HG02981 (cell line): ENCODE data around the gene GALNT7.

Experiments used
- ATAC-seq: cut with Tn5 transposase; IDR thresholded peaks from one replicate; pipeline ENCODE4 v1.9.1; 2021; ENCODE audit warnings: mild to moderate bottlenecking, moderate library complexity; ENCODE audit not compliant: unreplicated experiment

The GALNT7 gene

GRCh38 chr4:173259310-173259709 is 90.7 kb downstream of the GALNT7 start:
- ATAC-seq, result no peak

- no peak for ATAC-seq
Measured at GRCh38 chr4:173261052-173261451, 92.4 kb downstream of the GALNT7 start.

GRCh38 chr4:173262375-173262774 is 93.8 kb downstream of the GALNT7 start:
- ATAC-seq, result no peak

DNA sequence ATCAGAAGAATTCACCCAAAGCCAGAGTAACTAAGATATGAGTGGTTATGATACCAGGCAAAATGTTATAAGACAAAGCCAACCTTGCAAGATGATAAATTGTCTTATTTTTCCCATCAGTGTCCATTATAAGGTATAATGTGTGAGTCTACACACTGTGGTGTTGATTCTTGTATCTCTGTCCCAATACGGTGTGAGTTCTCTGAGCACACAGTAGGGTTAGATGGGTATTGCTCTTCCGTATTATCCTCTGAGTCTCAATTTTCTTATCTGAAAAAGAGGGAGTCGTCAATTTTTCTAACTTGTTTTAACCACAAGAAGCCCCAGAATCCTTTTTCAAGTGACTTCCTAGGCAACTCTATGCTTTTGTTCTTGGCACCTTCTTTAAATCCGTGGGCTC is 95.6 kb downstream of the GALNT7 start:
- ATAC-seq, result peak; percentile 7

DNA sequence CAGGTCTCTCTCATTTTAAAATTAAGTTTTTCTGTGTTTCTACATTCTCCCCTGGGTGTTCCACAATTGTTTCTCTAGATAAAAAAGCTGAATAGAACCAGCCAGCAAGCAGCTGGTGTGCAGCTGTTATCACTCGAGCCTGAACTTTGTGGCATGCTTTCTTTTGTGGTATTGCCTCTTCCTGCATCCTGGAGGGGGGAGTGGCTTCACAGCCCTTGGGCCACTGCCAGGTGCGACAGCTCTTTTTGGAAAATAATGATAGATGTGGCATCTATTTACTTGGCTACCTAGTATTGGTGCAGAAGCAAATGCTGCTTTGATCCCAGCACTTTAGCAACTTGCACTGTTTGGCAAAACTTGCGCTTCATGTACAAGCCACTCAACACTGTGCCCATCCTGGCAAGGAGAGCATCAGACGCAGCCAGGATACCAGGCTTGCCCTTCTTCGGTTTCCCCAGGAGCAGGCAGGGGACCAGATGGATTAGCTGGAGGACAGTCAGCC is 96.1 kb downstream of the GALNT7 start:
- peak; percentile 86 for ATAC-seq

DNA sequence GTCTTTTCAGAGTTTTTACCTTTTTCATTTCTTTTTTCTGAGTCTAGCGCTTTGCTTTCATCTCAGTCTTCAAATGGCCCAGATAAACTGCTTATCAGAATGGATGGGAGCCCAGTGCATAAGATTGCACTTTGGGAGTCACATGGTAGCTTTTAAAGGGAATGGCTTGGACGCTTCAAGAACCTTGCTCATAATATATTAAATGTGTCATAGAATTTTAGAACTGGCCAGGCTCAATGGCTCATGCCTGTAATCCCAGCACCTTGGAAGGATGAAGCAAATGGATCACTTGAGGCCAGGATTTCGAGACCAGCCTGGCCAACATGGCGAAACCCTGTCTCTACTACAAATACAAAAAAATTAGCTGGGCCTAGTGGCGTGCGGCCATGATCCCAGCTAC is 97.1 kb downstream of the GALNT7 start:
- ATAC-seq, result no peak

DNA sequence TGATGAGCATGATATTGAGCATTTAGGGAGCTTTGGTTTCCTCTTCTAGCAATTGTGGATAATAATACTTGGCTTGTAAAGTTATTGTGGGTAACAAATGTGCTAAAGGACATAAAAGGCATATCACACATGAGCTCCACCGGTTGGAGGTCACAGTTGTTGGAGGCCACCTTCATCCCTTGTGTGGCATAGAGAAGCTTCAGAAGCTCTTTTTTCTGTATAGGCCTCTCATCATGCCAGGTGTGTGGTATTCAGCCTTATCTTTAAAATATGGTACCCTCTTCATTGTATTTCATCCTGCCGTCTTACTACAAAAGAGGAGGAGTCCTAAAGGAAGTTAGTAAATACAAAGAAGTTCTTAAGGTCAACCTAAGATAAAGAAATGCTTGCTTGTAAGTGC is 99.1 kb downstream of the GALNT7 start:
- no peak for ATAC-seq

GRCh38 chr4:173269280-173269679 is 100.7 kb downstream of the GALNT7 start:
- no peak for ATAC-seq

DNA sequence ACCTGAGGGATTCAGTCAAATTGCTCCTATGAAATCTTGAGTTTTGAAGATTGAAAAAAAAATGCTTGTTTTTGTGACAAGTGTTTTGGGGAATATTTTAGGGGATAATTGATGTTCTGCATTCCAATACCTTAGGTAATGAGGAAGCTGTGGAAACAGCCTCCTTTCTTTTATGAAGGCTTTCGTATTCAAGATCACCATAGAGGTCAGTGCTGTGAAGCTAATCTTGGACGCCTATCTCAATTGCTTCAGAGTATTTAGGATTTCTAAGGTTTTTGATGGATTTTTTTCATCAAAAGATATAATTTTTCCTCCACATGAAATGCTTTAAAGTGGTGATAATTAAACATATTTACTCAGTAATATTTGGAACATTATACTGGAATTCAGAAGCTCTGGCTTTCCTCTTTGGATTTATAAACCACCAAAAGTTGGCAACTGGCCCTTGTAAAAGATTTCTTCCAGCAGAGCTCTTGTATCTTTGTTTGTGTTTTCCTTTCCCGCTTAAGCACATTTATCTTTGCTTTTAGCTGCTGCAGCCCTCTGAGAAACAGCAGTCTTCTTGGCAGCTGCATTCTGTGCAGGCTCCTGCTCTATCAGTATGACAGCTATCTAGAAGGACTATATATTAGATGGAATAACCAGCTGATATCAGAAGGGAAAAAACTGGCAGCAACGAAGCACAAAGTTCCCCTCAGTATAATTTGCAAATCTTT is 101.9 kb downstream of the GALNT7 start:
- ATAC-seq, result no peak

DNA sequence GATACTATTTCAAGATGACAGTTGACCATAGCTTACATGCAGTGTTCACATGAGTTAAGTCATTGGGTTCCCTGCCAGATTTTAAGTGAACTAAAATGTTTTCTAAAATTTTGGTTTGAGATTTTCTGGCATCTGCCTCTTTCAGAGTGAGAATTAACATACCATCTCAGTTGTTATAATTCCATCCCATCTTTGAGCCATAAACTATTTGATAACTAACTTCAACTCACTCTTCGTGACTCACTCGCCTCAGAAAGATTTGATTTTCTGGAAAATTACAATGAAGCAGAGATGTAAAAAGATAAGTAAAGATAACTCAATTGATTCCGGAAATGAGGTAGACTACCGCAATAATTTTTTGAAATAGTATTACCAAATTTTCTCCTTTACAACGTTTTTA is 103.7 kb downstream of the GALNT7 start:
- no peak for ATAC-seq

GRCh38 chr4:173272996-173273395 is 104.4 kb downstream of the GALNT7 start:
- no peak for ATAC-seq

- ATAC-seq, result no peak
Measured at GRCh38 chr4:173273941-173274340, 105.3 kb downstream of the GALNT7 start.

DNA sequence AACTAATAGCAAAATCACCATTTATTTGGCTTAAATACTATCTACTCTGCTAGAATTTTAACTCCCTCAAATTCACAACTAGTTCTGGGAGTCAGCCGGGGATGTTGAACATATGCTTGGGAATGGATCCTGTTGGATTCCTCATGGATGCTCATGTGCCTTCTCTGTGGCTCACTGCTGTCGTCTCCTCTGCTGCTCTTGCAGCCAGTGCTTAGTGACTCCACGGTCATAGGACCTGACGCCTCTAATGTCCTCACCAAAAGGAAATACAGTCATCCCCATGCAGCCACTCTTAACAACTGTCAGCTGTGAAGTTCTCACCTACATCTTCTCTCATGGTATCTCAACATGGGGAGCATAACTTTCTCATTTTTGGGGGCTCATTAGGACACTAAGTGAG is 106.1 kb downstream of the GALNT7 start:
- ATAC-seq, result no peak

GRCh38 chr4:173275150-173275549 is 106.5 kb downstream of the GALNT7 start:
- no peak for ATAC-seq

GRCh38 chr4:173277340-173277739 is 108.7 kb downstream of the GALNT7 start:
- ATAC-seq, result no peak

- ATAC-seq, result no peak
Measured at GRCh38 chr4:173280998-173281397, 112.4 kb downstream of the GALNT7 start.

DNA sequence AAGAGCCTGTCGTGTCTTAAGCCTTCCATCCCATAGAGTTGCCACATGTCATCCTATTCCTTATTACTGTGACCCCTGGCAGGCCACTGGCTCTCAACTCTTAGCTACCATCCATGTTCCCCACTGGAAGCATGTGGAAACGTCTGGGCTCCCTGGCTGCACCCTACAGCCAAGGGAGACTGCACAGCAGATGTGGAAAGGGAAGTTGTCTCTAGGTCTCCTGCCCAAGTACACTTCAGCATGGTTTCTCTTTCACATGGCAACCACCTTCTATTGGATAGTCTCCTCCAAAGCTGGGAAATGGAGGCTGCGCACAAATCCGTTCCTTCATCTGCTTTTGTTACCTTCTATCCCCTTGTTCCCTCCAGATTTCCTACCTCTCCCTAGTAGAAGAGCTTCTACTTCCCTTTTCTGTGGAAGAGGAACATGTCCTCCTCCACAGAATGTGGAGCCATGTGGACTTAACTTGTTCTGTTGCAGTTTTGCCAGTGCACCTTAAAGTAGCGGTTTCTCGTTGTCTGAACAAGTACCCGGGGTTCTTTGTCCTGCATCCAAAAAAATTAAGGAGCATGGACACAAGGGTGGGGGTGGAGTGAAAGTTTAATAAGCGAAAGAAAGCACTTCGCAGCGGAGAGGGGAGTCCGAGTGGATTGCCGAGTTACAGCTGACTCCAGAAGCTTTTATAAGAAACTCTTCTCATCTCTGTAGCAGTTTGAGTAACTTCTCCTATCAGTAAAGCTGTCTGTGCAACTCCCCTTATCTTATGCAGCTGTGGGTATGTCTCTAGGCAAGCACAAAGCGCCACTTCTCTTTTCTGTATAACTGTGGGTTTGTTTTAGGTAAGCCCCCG is 113.0 kb downstream of the GALNT7 start:
- ATAC-seq, result no peak

- no peak for ATAC-seq
Measured at GRCh38 chr4:173282256-173282562, 113.6 kb downstream of the GALNT7 start.

GRCh38 chr4:173282626-173283025 is 114.0 kb downstream of the GALNT7 start:
- ATAC-seq, result no peak

GRCh38 chr4:173284463-173284862 is 115.9 kb downstream of the GALNT7 start:
- no peak for ATAC-seq

GRCh38 chr4:173287486-173287885 is 118.9 kb downstream of the GALNT7 start:
- ATAC-seq, result no peak

- no peak for ATAC-seq
Measured at GRCh38 chr4:173288296-173288695, 119.7 kb downstream of the GALNT7 start.
